GM12878 (cell line): Measurements from ENCODE around the gene PHKA1. TPM values are rescaled to one million over a fixed set of nuclear protein-coding genes. Genes with fewer than 3 reads are reported as not detected.

Experiments used
- ATF7 ChIP-seq: fragments of 450-650 bp; IDR thresholded peaks from 2 replicates; pipeline ENCODE4 v1.6.1; 2016; ENCODE audit warnings: low read depth, mild to moderate bottlenecking
- BCLAF1 ChIP-seq: fragments of 450-650 bp; IDR thresholded peaks from 2 replicates; pipeline ENCODE4 v1.6.1; 2017; ENCODE audit warnings: antibody characterized with exemption, mild to moderate bottlenecking, moderate library complexity
- BHLHE40 ChIP-seq, 2 experiments: fragments of 450-650 bp in 1 of 2; IDR thresholded peaks; 2 replicates each; pipeline ENCODE4 v1.6.1; 2011 to 2017; ENCODE audit warnings: low read depth in 2 of 2, borderline replicate concordance in 1 of 2, improper control_type of control experiment in 1 of 2, low read length in 1 of 2, mild to moderate bottlenecking in 1 of 2
- CHD2 ChIP-seq: IDR thresholded peaks from 2 replicates; pipeline ENCODE4 v1.6.1; 2011; ENCODE audit warnings: low read depth, low read length, improper control_type of control experiment, borderline replicate concordance
- E2F8 ChIP-seq: fragments of 450-650 bp; IDR thresholded peaks from 2 replicates; pipeline ENCODE4 v1.6.1; 2018; ENCODE audit warnings: mild to moderate bottlenecking, low read depth, moderate library complexity; ENCODE audit not compliant: partially characterized antibody
- EGR1 ChIP-seq, 2 experiments: IDR thresholded peaks; 1 replicate in 1 of 2; 2 replicates in 1 of 2; pipeline ENCODE4 v1.6.1; 2011 to 2012; ENCODE audit warnings: low read depth in 2 of 2, low read length in 2 of 2, borderline replicate concordance in 1 of 2, mild to moderate bottlenecking in 1 of 2, moderate library complexity in 1 of 2
- GATAD2B ChIP-seq: fragments of 450-650 bp; conservative IDR thresholded peaks from 2 replicates; pipeline ENCODE4 v1.6.1; 2017; ENCODE audit warnings: low read depth, mild to moderate bottlenecking, moderate library complexity
- MTA3 ChIP-seq: IDR thresholded peaks from 2 replicates; pipeline ENCODE4 v1.6.1; 2012; ENCODE audit warnings: low read length, inconsistent platforms, borderline replicate concordance
- NR2C2 ChIP-seq: IDR thresholded peaks from 2 replicates; pipeline ENCODE4 v1.6.1; 2011; ENCODE audit warnings: borderline replicate concordance, low read depth; ENCODE audit not compliant: control insufficient read depth, insufficient read length
- NR2F1 ChIP-seq: fragments of 450-650 bp; conservative IDR thresholded peaks from 2 replicates; pipeline ENCODE4 v1.6.1; 2017; ENCODE audit warnings: mild to moderate bottlenecking
- PAX8 ChIP-seq: fragments of 450-650 bp; IDR thresholded peaks from 2 replicates; pipeline ENCODE4 v1.6.1; 2017; ENCODE audit warnings: mild to moderate bottlenecking, moderate library complexity
- POLR2A ChIP-seq: IDR thresholded peaks from 2 replicates; pipeline ENCODE4 v1.6.1; 2011; ENCODE audit warnings: low read depth, mild to moderate bottlenecking, low read length
- POLR2AphosphoS2 ChIP-seq: IDR thresholded peaks from 2 replicates; pipeline ENCODE4 v1.6.1; 2011; ENCODE audit warnings: low read depth, mild to moderate bottlenecking, low read length, improper control_type of control experiment, moderate library complexity
- RCOR1 ChIP-seq: conservative IDR thresholded peaks from 2 replicates; pipeline ENCODE4 v1.6.1; 2012; ENCODE audit warnings: low read depth, low read length, improper control_type of control experiment
- RUNX3 ChIP-seq: IDR thresholded peaks from 2 replicates; pipeline ENCODE4 v1.6.1; 2012; ENCODE audit warnings: low read length, inconsistent platforms
- SMAD5 ChIP-seq: IDR thresholded peaks from 2 replicates; pipeline ENCODE4 v1.6.1; 2016; ENCODE audit warnings: antibody characterized with exemption, low read depth
- SRF ChIP-seq, 2 experiments: IDR thresholded peaks; 2 replicates each; pipeline ENCODE4 v1.6.1; 2011; ENCODE audit warnings: low read depth in 2 of 2, low read length in 2 of 2, mild to moderate bottlenecking in 1 of 2, moderate library complexity in 1 of 2
- STAT1 ChIP-seq: fragments of 450-650 bp; conservative IDR thresholded peaks from 2 replicates; pipeline ENCODE4 v1.6.1; 2014; ENCODE audit warnings: antibody characterized with exemption, mild to moderate bottlenecking
- SUPT20H ChIP-seq: IDR thresholded peaks from 2 replicates; pipeline ENCODE4 v1.6.1; 2011; ENCODE audit warnings: low read depth, mild to moderate bottlenecking, low read length, moderate library complexity, borderline replicate concordance; ENCODE audit not compliant: control insufficient read depth
- TCF7 ChIP-seq: IDR thresholded peaks from 2 replicates; pipeline ENCODE4 v1.6.1; 2014; ENCODE audit warnings: antibody characterized with exemption, borderline replicate concordance
- WRNIP1 ChIP-seq: IDR thresholded peaks from 2 replicates; pipeline ENCODE4 v1.6.1; 2011; ENCODE audit warnings: low read depth, low read length, improper control_type of control experiment, borderline replicate concordance
- ZBTB33 ChIP-seq: fragments of 450-650 bp; IDR thresholded peaks from 2 replicates; pipeline ENCODE4 v1.6.1; 2017; ENCODE audit warnings: mild to moderate bottlenecking
- ZSCAN29 ChIP-seq: fragments of 450-650 bp; IDR thresholded peaks from 2 replicates; pipeline ENCODE4 v1.6.1; 2017; ENCODE audit warnings: mild to moderate bottlenecking, moderate library complexity
- polyA plus RNA-seq, 11 experiments: library from polyadenylated mRNA; depleted of rRNA in 4 of 11; unstranded in 6 of 11; stranded (reverse) in 5 of 11; fragments of >200 nt; fragmentation: Nextera tagmentation in 4 of 11; fragmentation: Illumina TruSeq in 1 of 11; extraction: Ambion mirVana in 4 of 11; extraction: Trizol in 1 of 11; gene quantifications; 1 replicate in 1 of 11; 2 replicates in 10 of 11; pipeline versions ENCODE4 v1.2.1 to v1.2.3, GENCODE V29; 2011 to 2016; ENCODE audit warnings: inconsistent platforms in 2 of 11, missing spikeins in 2 of 11, low read depth in 1 of 11
- total RNA-seq, 4 experiments: library from RNA; depleted of rRNA in 3 of 4; stranded (reverse); fragments of >200 nt in 3 of 4; fragmentation: Illumina TruSeq in 1 of 4; extraction: Trizol in 1 of 4; gene quantifications; 2 replicates each; pipeline versions ENCODE4 v1.2.1 to v1.2.3, GENCODE V29; 2013 to 2021

PHKA1 gene
- total and polyA plus RNA-seq, 10 of the 15 experiments (the other 5 are each of a cell fraction or from before 2014, with no cell fraction given): under 0.01 to 0.15 (median 0.05) TPM; not detected in 4

DNA sequence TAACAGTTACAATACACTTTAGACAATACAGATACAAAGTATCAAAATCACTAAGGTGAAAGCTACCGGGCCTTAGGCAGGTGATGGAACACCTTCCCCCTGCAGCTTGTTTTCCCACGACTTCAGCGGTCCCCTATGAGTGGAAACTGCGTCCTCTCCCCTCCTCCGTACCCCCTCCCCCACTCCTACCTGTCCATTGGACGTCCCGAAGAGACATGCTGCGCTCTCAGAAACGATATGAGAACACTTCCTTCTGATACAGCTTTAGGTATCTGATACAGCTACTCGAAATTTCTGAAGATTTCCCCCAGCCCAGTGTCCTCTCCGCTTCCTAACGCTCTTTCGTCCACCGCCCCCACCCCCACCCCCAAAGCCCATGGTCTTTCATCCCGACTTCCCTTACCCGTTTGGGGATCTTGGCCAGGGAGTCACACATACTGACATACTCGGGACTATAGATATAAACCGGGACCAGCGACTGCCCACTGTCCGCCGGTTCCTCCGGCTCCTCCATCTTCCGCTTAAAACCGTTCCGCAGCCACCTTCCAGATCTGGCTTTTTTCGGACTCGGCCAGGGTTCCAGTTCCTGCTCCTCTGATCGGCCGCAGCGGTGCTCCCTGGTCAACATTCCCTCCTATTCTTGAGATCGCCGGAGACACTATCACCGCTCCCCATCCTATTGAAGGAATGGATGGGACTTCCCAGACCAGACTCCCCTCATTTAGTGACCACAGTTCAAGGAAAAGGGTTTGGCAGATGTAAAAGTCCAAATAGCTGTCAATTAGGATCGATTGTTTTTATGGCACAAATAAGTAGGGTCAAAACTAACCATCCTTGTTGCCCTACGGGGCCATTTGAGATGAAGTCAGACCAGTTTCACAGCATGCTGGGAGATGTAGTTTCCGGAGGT, 141.6 kb downstream of the PHKA1 start, which contains the start of gene HDAC8 (continued):
- TF ChIP-seq MTA3: no peak
- TF ChIP-seq POLR2AphosphoS2: no peak
- TF ChIP-seq CHD2: no peak
- TF ChIP-seq GATAD2B: no peak
- peak; percentile 48; the same call in 1 of the 2 replicates for TF ChIP-seq POLR2A
- TF ChIP-seq SMAD5: no peak
- no peak for TF ChIP-seq WRNIP1
- no peak for TF ChIP-seq EGR1 (IDR thresholded peaks at IDR 0.05; ENCODE audit: borderline replicate concordance in 1 of 2, low read depth in 2 of 2, low read length in 2 of 2)
- TF ChIP-seq TCF7: 0 out of 2 replicates have a peak, but pooled peaks have one; percentile 38
- no peak for TF ChIP-seq BHLHE40 (IDR thresholded peaks at IDR 0.05; ENCODE audit: borderline replicate concordance in 1 of 2, low read depth in 2 of 2, low read length in 1 of 2)
- TF ChIP-seq SRF (IDR thresholded peaks at IDR 0.05; ENCODE audit: low read depth in 2 of 2, low read length in 2 of 2): 0 out of 4 replicates have a peak, but pooled peaks of 1 of the 2 experiments have one; percentile 40
- TF ChIP-seq BCLAF1: no peak
- TF ChIP-seq NR2F1: no peak
- no peak for TF ChIP-seq SUPT20H
- TF ChIP-seq PAX8: no peak
- TF ChIP-seq STAT1: peak; percentile 77; the same call in 1 of the 2 replicates
- peak; percentile 85 for TF ChIP-seq E2F8
- no peak for TF ChIP-seq NR2C2
- TF ChIP-seq ATF7: peak; percentile 58
- peak; percentile 72 for TF ChIP-seq RUNX3
- no peak for TF ChIP-seq ZSCAN29
- TF ChIP-seq RCOR1: no peak
- no peak for TF ChIP-seq ZBTB33
